GM19438 (cell line): Measurements from ENCODE around the gene TECPR2.
A peak's percentile ranks its signal among the peaks of the same experiment; 100 is the strongest.
"Not testable (repeated sequence)": the region's sequence is repeated elsewhere in the genome, so short reads cannot be mapped to it uniquely, and the experiment has no call there.

ENCODE experiments used
- ATAC-seq: cut with Tn5 transposase; IDR thresholded peaks from one replicate; pipeline ENCODE4 v1.9.1; 2021; ENCODE audit warnings: low read depth; ENCODE audit not compliant: unreplicated experiment

Gene TECPR2

GRCh38 chr14:102362545-102363181 is at the start of gene TECPR2, which contains the start of gene CINP:
Gene TECPR2 (plus strand): TSS chr14:102362941. CDS start chr14:102376722, 13,781 bp downstream.
Gene CINP (minus strand): TSS chr14:102362890. CDS start chr14:102362851, 39 bp downstream.
- ATAC-seq: peak; percentile 90

GRCh38 chr14:102314242-102315011 is 48.3 kb upstream of the TECPR2 start:
- ATAC-seq: peak; percentile 55

GRCh38 chr14:102315121-102315520 is 47.6 kb upstream of the TECPR2 start:
- no peak for ATAC-seq

GRCh38 chr14:102316338-102316742 is 46.4 kb upstream of the TECPR2 start:
- ATAC-seq: no peak

GRCh38 chr14:102316743-102317563 is 45.8 kb upstream of the TECPR2 start:
- ATAC-seq: peak; percentile 49

GRCh38 chr14:102317564-102318248 is 45.0 kb upstream of the TECPR2 start:
- no peak for ATAC-seq

GRCh38 chr14:102318781-102319276 is 43.9 kb upstream of the TECPR2 start:
- no peak for ATAC-seq

GRCh38 chr14:102319351-102320032 is 43.2 kb upstream of the TECPR2 start, which contains the start of gene ZNF839:
Gene ZNF839 (plus strand): TSS chr14:102319746. CDS start chr14:102319766, 20 bp downstream.
- ATAC-seq: peak; percentile 47

GRCh38 chr14:102320033-102320660 is 42.6 kb upstream of the TECPR2 start:
- ATAC-seq: no peak

- ATAC-seq: no peak
Measured at GRCh38 chr14:102320671-102321455, 41.9 kb upstream of the TECPR2 start.

GRCh38 chr14:102321456-102322422 is 41.0 kb upstream of the TECPR2 start:
- ATAC-seq: no peak

GRCh38 chr14:102323102-102323501 is 39.6 kb upstream of the TECPR2 start:
- ATAC-seq: no peak

- ATAC-seq: no peak
Measured at GRCh38 chr14:102325791-102326345, 36.9 kb upstream of the TECPR2 start.

GRCh38 chr14:102326583-102326982 is 36.2 kb upstream of the TECPR2 start:
- ATAC-seq: no peak

GRCh38 chr14:102329381-102329780 is 33.4 kb upstream of the TECPR2 start:
- not testable (repeated sequence) for ATAC-seq

- ATAC-seq: no peak
Measured at GRCh38 chr14:102330806-102331205, 31.9 kb upstream of the TECPR2 start.

- ATAC-seq: no peak
Measured at GRCh38 chr14:102333390-102333789, 29.4 kb upstream of the TECPR2 start.
